A549 (cell line): ENCODE data around the gene REL. TPM values are rescaled to one million over a fixed set of nuclear protein-coding genes. Genes with fewer than 3 reads are reported as not detected.
A peak's percentile ranks its signal among the peaks of the same experiment; 100 is the strongest.

Experiments
- ATAC-seq, 2 experiments: fragments of 200-7000 bp in 1 of 2; fragments of >200 bp in 1 of 2; cut with Nextera tagmentation in 1 of 2; cut with Tn5 transposase in 1 of 2; 3 replicates each; pipeline versions ENCODE4 v1.8.0 to v1.9.1; 2018 to 2020; ENCODE audit warnings: mild to moderate bottlenecking in 1 of 2, moderate library complexity in 1 of 2
- CTCF ChIA-PET: fragments of 300-600 bp; sonication (Branson Sonifier 250); formaldehyde crosslinking; extraction: SDS; loops from one replicate; lab custom pipeline; 2021; ENCODE audit warnings: antibody characterized with exemption, inconsistent platforms; lab: Yijun Ruan, JAX
- POLR2A ChIA-PET: fragments of 350-600 bp; formaldehyde crosslinking; extraction: SDS; loops from one replicate; lab custom pipeline; 2021; ENCODE audit warnings: antibody characterized with exemption, inconsistent platforms; lab: Yijun Ruan, JAX
- DNase-seq, 2 experiments: peaks; one replicate each; pipeline versions ENCODE4 v3.0.0 to v3.0.0-alpha.2; 2011 to 2016; ENCODE audit warnings: low read depth in 1 of 2, low spot score in 1 of 2
- FAIRE-seq: peaks from 2 replicates; lab custom pipeline; 2011; peaks lifted over from hg19 to GRCh38; lab: Jason Lieb, UNC
- H3K27ac ChIP-seq, 2 experiments: fragments of >200 bp; sonication (Bioruptor Twin); formaldehyde crosslinking; 3 replicates each; pipeline ENCODE4 v1.5.1; 2016 to 2017
- H3K4me1 ChIP-seq: fragments of >200 bp; sonication (Bioruptor Twin); formaldehyde crosslinking; 3 replicates; pipeline ENCODE4 v1.6.1; 2016
- H3K4me2 ChIP-seq: fragments of >200 bp; sonication (Bioruptor Twin); formaldehyde crosslinking; 3 replicates; pipeline ENCODE4 v1.6.1; 2016
- H3K4me3 ChIP-seq: fragments of >200 bp; sonication (Bioruptor Twin); formaldehyde crosslinking; 3 replicates; pipeline ENCODE4 v1.5.1; 2016
- H3K9me3 ChIP-seq: fragments of >200 bp; sonication (Bioruptor Twin); formaldehyde crosslinking; 3 replicates; pipeline ENCODE4 v1.6.1; 2016
- ATOH8 ChIP-seq: fragments of 250-450 bp; sonication (Bioruptor Pico); IDR thresholded peaks from 2 replicates; pipeline ENCODE4 v1.5.0; 2020; ENCODE audit warnings: low read depth, mild to moderate bottlenecking, moderate library complexity
- CEBPB ChIP-seq, 2 experiments: fragments of >200 bp in 1 of 2; sonication (Bioruptor Twin) in 1 of 2; formaldehyde crosslinking in 1 of 2; IDR thresholded peaks; 2 replicates each; pipeline ENCODE4 v1.6.1; 2012 to 2016
- EHMT2 ChIP-seq: fragments of 200-600 bp; sonication (generic); IDR thresholded peaks from 2 replicates; pipeline ENCODE4 v1.6.1; 2016; ENCODE audit warnings: antibody characterized with exemption, low read depth, mild to moderate bottlenecking, moderate library complexity
- ELK1 ChIP-seq: fragments of 150-350 bp; IDR thresholded peaks from 2 replicates; pipeline ENCODE4 v1.6.1; 2014; ENCODE audit warnings: low read depth, mild to moderate bottlenecking, low read length
- EP300 ChIP-seq, 2 experiments: fragments of >200 bp; sonication (Bioruptor Twin); formaldehyde crosslinking; IDR thresholded peaks; 2 replicates in 1 of 2; 3 replicates in 1 of 2; pipeline ENCODE4 v1.6.1; 2016 to 2017
- ESRRA ChIP-seq: fragments of 150-350 bp; IDR thresholded peaks from 2 replicates; pipeline ENCODE4 v1.6.1; 2014; ENCODE audit warnings: mild to moderate bottlenecking, low read length, borderline replicate concordance
- FOSB ChIP-seq: fragments of 250-450 bp; sonication (Bioruptor Pico); IDR thresholded peaks from 2 replicates; pipeline ENCODE4 v1.5.0; 2020; ENCODE audit warnings: mild to moderate bottlenecking, moderate library complexity
- FOSL2 ChIP-seq, 2 experiments: fragments of 450-650 bp in 1 of 2; fragments of >200 bp in 1 of 2; sonication (Bioruptor Twin) in 1 of 2; formaldehyde crosslinking; IDR thresholded peaks; 2 replicates each; pipeline versions ENCODE4 v1.5.0 to v1.6.1; 2016 to 2020; ENCODE audit warnings: mild to moderate bottlenecking in 1 of 2, moderate library complexity in 1 of 2
- GATA3 ChIP-seq: IDR thresholded peaks from 2 replicates; pipeline ENCODE4 v1.6.1; 2012; ENCODE audit warnings: borderline replicate concordance
- HES2 ChIP-seq: fragments of >200 bp; sonication (Bioruptor Twin); formaldehyde crosslinking; IDR thresholded peaks from 2 replicates; pipeline ENCODE4 v1.6.1; 2016
- HOXB13 ChIP-seq: fragments of 250-450 bp; sonication (Bioruptor Pico); IDR thresholded peaks from 2 replicates; pipeline ENCODE4 v1.5.0; 2020; ENCODE audit warnings: low read depth, mild to moderate bottlenecking, moderate library complexity
- JUNB ChIP-seq: fragments of >200 bp; sonication (Bioruptor Twin); formaldehyde crosslinking; IDR thresholded peaks from 2 replicates; pipeline ENCODE4 v1.6.1; 2016
- MAFK ChIP-seq: fragments of 450-650 bp; IDR thresholded peaks from 2 replicates; pipeline ENCODE4 v1.6.1; 2014; ENCODE audit not compliant: partially characterized antibody
- MYC ChIP-seq: IDR thresholded peaks from 2 replicates; pipeline ENCODE4 v1.6.1; 2012; ENCODE audit warnings: mild to moderate bottlenecking, inconsistent platforms, low read length, improper control_type of control experiment, borderline replicate concordance
- NPAS2 ChIP-seq: fragments of 250-450 bp; sonication (Bioruptor Pico); IDR thresholded peaks from 2 replicates; pipeline ENCODE4 v1.8.0; 2022; ENCODE audit warnings: mild to moderate bottlenecking, moderate library complexity, borderline replicate concordance
- NR3C1 ChIP-seq: fragments of >200 bp; sonication (Bioruptor Twin); formaldehyde crosslinking; IDR thresholded peaks from 3 replicates; pipeline ENCODE4 v1.6.1; 2017
- PBX3 ChIP-seq: IDR thresholded peaks from 2 replicates; pipeline ENCODE4 v1.6.1; 2012
- POLR2A ChIP-seq: IDR thresholded peaks from 2 replicates; pipeline ENCODE4 v1.6.1; 2012; ENCODE audit warnings: mild to moderate bottlenecking, low read length
- RAD21 ChIP-seq, 2 experiments: fragments of >200 bp in 1 of 2; sonication (Bioruptor Twin) in 1 of 2; formaldehyde crosslinking in 1 of 2; IDR thresholded peaks in 1 of 2; conservative IDR thresholded peaks in 1 of 2; 2 replicates in 1 of 2; 3 replicates in 1 of 2; pipeline ENCODE4 v1.6.1; 2012 to 2018; ENCODE audit warnings: inconsistent platforms in 1 of 2
- SMC3 ChIP-seq: fragments of >200 bp; sonication (Bioruptor Twin); formaldehyde crosslinking; IDR thresholded peaks from 3 replicates; pipeline ENCODE4 v1.6.1; 2018; ENCODE audit warnings: inconsistent platforms
- SREBF2 ChIP-seq: fragments of 450-650 bp; IDR thresholded peaks from 2 replicates; pipeline ENCODE4 v1.6.1; 2014; ENCODE audit warnings: mild to moderate bottlenecking, moderate library complexity
- TFCP2L1 ChIP-seq: fragments of 250-450 bp; sonication (Bioruptor Pico); IDR thresholded peaks from 2 replicates; pipeline ENCODE4 v1.5.0; 2021; ENCODE audit warnings: mild to moderate bottlenecking
- USF2 ChIP-seq: fragments of 450-650 bp; IDR thresholded peaks from 2 replicates; pipeline ENCODE4 v1.6.1; 2014; ENCODE audit warnings: antibody characterized with exemption
- ZFP36 ChIP-seq: fragments of 450-650 bp; IDR thresholded peaks from 2 replicates; pipeline ENCODE4 v1.6.1; 2014; ENCODE audit warnings: borderline replicate concordance; ENCODE audit not compliant: partially characterized antibody
- ZSCAN20 ChIP-seq: fragments of 250-450 bp; sonication (Bioruptor Pico); IDR thresholded peaks from 2 replicates; pipeline ENCODE4 v1.8.0; 2022; ENCODE audit warnings: mild to moderate bottlenecking, moderate library complexity
- WGBS: methylation state at CpG from one replicate; pipeline ENCODE4 v1.1.6; 2017; ENCODE audit errors: missing lambda C conversion rate; 5-methylcytosine and 5-hydroxymethylcytosine counted together
- polyA plus RNA-seq, 4 experiments: library from polyadenylated mRNA; depleted of rRNA in 3 of 4; stranded (reverse); fragments of >200 nt; fragmentation: RNase III in 1 of 4; extraction: RNeasy Plus Mini Kit Qiagen cat#74134 plus additional on column Dnase treatment in 1 of 4; gene quantifications; 2 replicates in 3 of 4; 3 replicates in 1 of 4; pipeline ENCODE4 v1.2.3, GENCODE V29; 2011 to 2017

The REL gene
- polyA plus RNA-seq, 2 of the 4 experiments (the other 2 are of a cell fraction): 2.4 to 9.3 TPM

GRCh38 chr2:60961457-60961856, 80.1 kb downstream of the REL start:
- Histone ChIP-seq H3K27ac (peak overlapping the region; percentile 44 to 61; a peak in 5 of 6 replicates), H3K4me3 (no peak overlapping the region), H3K4me2 (peak overlapping the region; percentile 58), H3K4me1 (peaks cover 29% of the 10 kb centered on the region), H3K9me3 (no peaks in the 10 kb centered on the region)
- ChIA-PET POLR2A (interaction anchor here (1.0 kb wide), 1 partner anchor 81 kb away, joined by 4 read pairs; no protein-coding TSS in a partner anchor), CTCF (interaction anchor here (0.8 to 1.9 kb wide), 3 partner anchors 11 to 37 kb away, joined by 3 to 9 read pairs (median 3); no protein-coding TSS in a partner anchor)
- ATAC-seq (peak; percentile 82 to 92), FAIRE-seq (no peak), DNase-seq (peak; percentile 4 to 63)
- 41% methylated on average over 4 of the region's 4 CpGs for WGBS
- TF ChIP-seq SREBF2 (no peak), JUNB (peak; percentile 83), CEBPB (IDR thresholded peaks at IDR 0.05) (peak; percentile 95), ELK1 (no peak), TFCP2L1 (CRISPR knock-in tag) (no peak), ZFP36 (no peak), MAFK (peak; percentile 80), FOSB (CRISPR knock-in tag) (no peak), HES2 (peak; percentile 74; the same call in 1 of the 2 replicates), SMC3 (peak; percentile 21; the same call in 1 of the 3 replicates), FOSL2 (IDR thresholded peaks at IDR 0.05) (peak; percentile 71), FOSL2 (CRISPR knock-in tag; IDR thresholded peaks at IDR 0.05) (peak; percentile 65), MYC (no peak), EP300 (IDR thresholded peaks at IDR 0.05) (peak in 1 of 2 experiments; percentile 35; a peak in 1 of 5 replicates), EHMT2 (no peak), RAD21 (conservative IDR thresholded peaks at IDR 0.05 in 1 of 2, IDR thresholded peaks at IDR 0.05 in 1 of 2) (peak in 1 of 2 experiments; percentile 26; a peak in 1 of 5 replicates), ATOH8 (no peak)

GRCh38 chr2:60962528-60962927, 81.2 kb downstream of the REL start:
- ATAC-seq (no peak), DNase-seq (no peak), FAIRE-seq (no peak)
- no peak overlapping the region for H3K4me2 ChIP-seq
- ChIA-PET CTCF (interaction anchor here (1.2 to 1.9 kb wide), 2 partner anchors 10 to 36 kb away, joined by 3 to 9 read pairs; no protein-coding TSS in a partner anchor), POLR2A (no interaction called here)
- H3K27ac ChIP-seq: peak overlapping the region in 1 of 2 experiments; percentile 61; a peak in 2 of 6 replicates
- H3K4me1 ChIP-seq: peaks cover 29% of the 10 kb centered on the region
- H3K9me3 ChIP-seq: no peaks in the 10 kb centered on the region
- WGBS: 57% methylated on average over 2 of the region's 2 CpGs
- no peak overlapping the region for H3K4me3 ChIP-seq
- no peak for TF ChIP-seq ZSCAN20 (CRISPR knock-in tag)
- TF ChIP-seq POLR2A: no peak
- TF ChIP-seq EHMT2: no peak
- no peak for TF ChIP-seq SREBF2
- TF ChIP-seq NPAS2 (CRISPR knock-in tag): no peak

- no peak overlapping the region for H3K27ac ChIP-seq
- ATAC-seq (no peak), DNase-seq (no peak)
- no peak overlapping the region for H3K4me2 ChIP-seq
- POLR2A ChIA-PET: no interaction called here
- TF ChIP-seq PBX3 (no peak), FOSL2 (IDR thresholded peaks at IDR 0.05) (no peak), FOSL2 (CRISPR knock-in tag; IDR thresholded peaks at IDR 0.05) (no peak), NR3C1 (no peak), HOXB13 (no peak), ESRRA (no peak), USF2 (no peak), GATA3 (no peak), NPAS2 (CRISPR knock-in tag) (no peak)
- TF ChIP-seq, all 56 proteins: peak for 0
- CTCF ChIA-PET: interaction anchor here (1.9 kb wide), 1 partner anchor 35 kb away, joined by 9 read pairs; no protein-coding TSS in a partner anchor
- Histone ChIP-seq H3K4me1 (peaks cover 29% of the 10 kb centered on the region), H3K9me3 (no peaks in the 10 kb centered on the region), H3K4me3 (no peak overlapping the region)
- no peak for FAIRE-seq
Observed at GRCh38 chr2:60963190-60963589, 81.8 kb downstream of the REL start.
